H9 (cell line): ENCODE results near the gene CYP27C1. TPM values are rescaled to one million over a fixed set of nuclear protein-coding genes. Genes with fewer than 3 reads are reported as not detected.

Experiments used
- DNase-seq: peaks from one replicate; pipeline ENCODE4 v3.0.0-alpha.2; 2017
- H2AFZ ChIP-seq: one replicate; pipeline ENCODE4 v1.6.1; 2013; ENCODE audit warnings: mild to moderate bottlenecking, low read length, control low read depth, moderate library complexity
- H2AK5ac ChIP-seq: 2 replicates; pipeline ENCODE4 v1.6.1; 2013; ENCODE audit warnings: low read length, control low read depth, mixed read lengths; ENCODE audit not compliant: insufficient read length
- H2BK120ac ChIP-seq: one replicate; pipeline ENCODE4 v1.6.1; 2013; ENCODE audit warnings: low read depth, mild to moderate bottlenecking, low read length, control low read depth, inconsistent platforms; ENCODE audit not compliant: poor library complexity, severe bottlenecking
- H2BK12ac ChIP-seq: 2 replicates; pipeline ENCODE4 v1.6.1; 2013; ENCODE audit warnings: low read length, control low read depth, mixed read lengths, low read depth; ENCODE audit not compliant: insufficient read length
- H2BK15ac ChIP-seq: 2 replicates; pipeline ENCODE4 v1.6.1; 2013; ENCODE audit warnings: low read depth, low read length, control low read depth
- H2BK20ac ChIP-seq: one replicate; pipeline ENCODE4 v1.6.1; 2013; ENCODE audit warnings: low read depth, mild to moderate bottlenecking, low read length, control low read depth, inconsistent platforms; ENCODE audit not compliant: poor library complexity, severe bottlenecking
- H2BK5ac ChIP-seq: 2 replicates; pipeline ENCODE4 v1.6.1; 2013; ENCODE audit warnings: low read length, control low read depth, mixed read lengths; ENCODE audit not compliant: insufficient read length
- H3K14ac ChIP-seq: 2 replicates; pipeline ENCODE4 v1.6.1; 2013; ENCODE audit warnings: low read length, control low read depth; ENCODE audit not compliant: insufficient read depth
- H3K18ac ChIP-seq: 2 replicates; pipeline ENCODE4 v1.6.1; 2013; ENCODE audit warnings: low read depth, mild to moderate bottlenecking, mixed read lengths, low read length, control low read depth; ENCODE audit not compliant: insufficient read length
- H3K23ac ChIP-seq: 2 replicates; pipeline ENCODE4 v1.6.1; 2013; ENCODE audit warnings: low read length, control low read depth, mixed read lengths, low read depth; ENCODE audit not compliant: insufficient read length
- H3K23me2 ChIP-seq: 2 replicates; pipeline ENCODE4 v1.6.1; 2013; ENCODE audit warnings: low read depth, mild to moderate bottlenecking, mixed read lengths, low read length, control low read depth; ENCODE audit not compliant: insufficient read length, poor library complexity, severe bottlenecking
- H3K27ac ChIP-seq: 2 replicates; pipeline ENCODE4 v1.5.1; 2013; ENCODE audit warnings: low read length, control low read depth, mixed read lengths, low read depth; ENCODE audit not compliant: insufficient read length
- H3K27me3 ChIP-seq: 2 replicates; pipeline ENCODE4 v1.6.1; 2013; ENCODE audit warnings: low read length, control low read depth, inconsistent platforms; ENCODE audit not compliant: insufficient read depth
- H3K4ac ChIP-seq: 2 replicates; pipeline ENCODE4 v1.6.1; 2013; ENCODE audit warnings: low read depth, mild to moderate bottlenecking, control low read depth, inconsistent platforms, low read length, moderate library complexity
- H3K4me1 ChIP-seq: 2 replicates; pipeline ENCODE4 v1.6.1; 2013; ENCODE audit warnings: low read length, control low read depth, inconsistent platforms; ENCODE audit not compliant: insufficient read depth
- H3K4me2 ChIP-seq: 2 replicates; pipeline ENCODE4 v1.6.1; 2013; ENCODE audit warnings: low read length, control low read depth, mixed read lengths; ENCODE audit not compliant: insufficient read length, insufficient read depth
- H3K56ac ChIP-seq: 2 replicates; pipeline ENCODE4 v1.6.1; 2013; ENCODE audit warnings: low read depth, mild to moderate bottlenecking, mixed read lengths, low read length, control low read depth; ENCODE audit not compliant: insufficient read length
- H3K79me1 ChIP-seq: 2 replicates; pipeline ENCODE4 v1.6.1; 2013; ENCODE audit warnings: low read depth, mild to moderate bottlenecking, moderate library complexity, low read length, control low read depth, inconsistent platforms; ENCODE audit not compliant: insufficient read depth, poor library complexity, severe bottlenecking
- H3K79me2 ChIP-seq: 2 replicates; pipeline ENCODE4 v1.6.1; 2013; ENCODE audit warnings: low read length, control low read depth, inconsistent platforms; ENCODE audit not compliant: insufficient read depth
- H3K9ac ChIP-seq: 2 replicates; pipeline ENCODE4 v1.6.1; 2013; ENCODE audit warnings: low read length, control low read depth, mixed read lengths; ENCODE audit not compliant: insufficient read length; ENCODE audit errors: extremely low read depth
- H3K9me3 ChIP-seq: one replicate; pipeline ENCODE4 v1.6.1; 2013; ENCODE audit warnings: low read depth, low read length, inconsistent platforms; ENCODE audit not compliant: control insufficient read depth
- H3T11ph ChIP-seq: one replicate; pipeline ENCODE4 v1.6.1; 2013; ENCODE audit warnings: mild to moderate bottlenecking, low read length, control low read depth, inconsistent platforms
- H4K20me1 ChIP-seq: one replicate; pipeline ENCODE4 v1.6.1; 2013; ENCODE audit not compliant: control insufficient read depth, insufficient read length, insufficient read depth
- H4K5ac ChIP-seq: 2 replicates; pipeline ENCODE4 v1.6.1; 2013; ENCODE audit warnings: low read depth, mild to moderate bottlenecking, mixed read lengths, low read length, control low read depth; ENCODE audit not compliant: insufficient read length
- H4K8ac ChIP-seq: replicated peaks from 2 replicates; pipeline ENCODE4 v1.6.1; 2013; ENCODE audit warnings: low read length, control low read depth, mixed read lengths, low read depth; ENCODE audit not compliant: insufficient read length
- H4K91ac ChIP-seq: 2 replicates; pipeline ENCODE4 v1.6.1; 2013; ENCODE audit warnings: low read depth, mild to moderate bottlenecking, moderate library complexity, mixed read lengths, low read length, control low read depth; ENCODE audit not compliant: insufficient read length
- H3K27ac Mint-ChIP-seq, 3 experiments: 2 replicates in 2 of 3; 3 replicates in 1 of 3; pipeline ENCODE4 v1.8.0; 2020 to 2021; ENCODE audit warnings: mixed read lengths in 3 of 3, mild to moderate bottlenecking in 1 of 3, moderate library complexity in 1 of 3
- H3K27me3 Mint-ChIP-seq: 2 replicates; pipeline ENCODE4 v1.8.0; 2021; ENCODE audit warnings: low read depth, mild to moderate bottlenecking, moderate library complexity, mixed read lengths
- H3K36me3 Mint-ChIP-seq, 3 experiments: 2 replicates in 2 of 3; 3 replicates in 1 of 3; pipeline ENCODE4 v1.8.0; 2020 to 2021; ENCODE audit warnings: low read depth in 3 of 3, mixed read lengths in 3 of 3; ENCODE audit not compliant: insufficient read depth in 1 of 3
- H3K4me1 Mint-ChIP-seq, 2 experiments: 2 replicates each; pipeline ENCODE4 v1.8.0; 2020; ENCODE audit warnings: mixed read lengths in 2 of 2
- H3K4me3 Mint-ChIP-seq, 2 experiments: 2 replicates in 1 of 2; 3 replicates in 1 of 2; pipeline ENCODE4 v1.8.0; 2020 to 2021; ENCODE audit warnings: mild to moderate bottlenecking in 2 of 2, mixed read lengths in 2 of 2, moderate library complexity in 1 of 2
- H3K9me3 Mint-ChIP-seq, 2 experiments: 2 replicates in 1 of 2; 3 replicates in 1 of 2; pipeline ENCODE4 v1.8.0; 2020; ENCODE audit warnings: mild to moderate bottlenecking in 2 of 2, mixed read lengths in 2 of 2, moderate library complexity in 1 of 2
- WGBS: extraction: QIAGEN DNeasy Blood & Tissue Kit; methylation state at CpG from one replicate; pipeline ENCODE4 v1.1.7; 2013; ENCODE audit warnings: missing lambda C conversion rate, low lambda C conversion rate, mixed read lengths; ENCODE audit not compliant: insufficient read length; ENCODE audit errors: extremely low coverage; 5-methylcytosine and 5-hydroxymethylcytosine counted together
- total RNA-seq: library from RNA; stranded (reverse); gene quantifications from 2 replicates; pipeline ENCODE4 v1.2.1, GENCODE V29; 2021
- TF ChIP-seq, protein P1 (sequence below): fragments of 200-600 bp; sonication (generic); conservative IDR thresholded peaks from 3 replicates; pipeline ENCODE4 v1.8.0; 2021; ENCODE audit warnings: antibody characterized with exemption, mild to moderate bottlenecking

The CYP27C1 gene
- total RNA-seq, 1 experiment from 2014 or later: 2.3 TPM

DNA sequence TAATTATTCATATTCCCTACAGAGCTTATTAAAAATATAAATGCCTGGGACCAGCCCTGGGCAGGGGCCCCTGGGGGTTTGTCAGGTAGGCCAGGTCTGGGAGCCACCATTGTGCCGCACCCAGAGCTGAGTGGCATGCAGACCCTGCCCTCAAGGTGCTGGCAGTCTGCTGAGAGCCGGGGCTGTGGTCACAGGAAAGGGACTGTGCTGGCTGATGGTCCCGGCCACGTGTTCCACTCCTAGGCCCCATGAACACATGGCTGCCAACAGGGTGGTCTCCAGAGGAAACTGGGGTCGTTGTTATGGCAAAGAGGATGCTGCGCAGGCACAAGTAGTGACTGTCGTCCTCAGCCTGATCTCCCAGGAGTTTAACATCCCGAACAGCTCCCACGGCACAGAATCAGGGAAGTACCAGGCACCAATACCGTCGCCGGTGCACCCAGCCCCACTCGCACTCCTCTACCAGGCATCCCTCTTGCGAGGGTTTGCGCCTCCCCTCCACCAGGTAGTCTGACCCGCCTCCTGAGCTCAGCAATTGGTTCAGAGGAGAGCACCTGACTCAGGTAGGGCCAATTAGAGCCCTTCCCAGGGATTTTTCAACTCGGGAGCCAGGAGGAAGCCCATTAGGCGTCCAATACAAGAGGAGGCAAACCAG lies 73.9 kb downstream of the CYP27C1 start:
- no CpG with 5 or more reads among the region's 18 CpGs for WGBS

More for the DNA sequence above, 73.9 kb downstream of the CYP27C1 start:
- no peak overlapping the region for H3K27ac ChIP-seq
- H3K9me3 ChIP-seq: no peaks in the 10 kb centered on the region
- H3K14ac ChIP-seq: no peak overlapping the region
- Mint-ChIP-seq H3K27ac (no peak overlapping the region; a peak in 1 of 7 replicates), H3K36me3 (peaks cover 2 to 4% (median 3%) of the 10 kb centered on the region in 3 experiments; a peak in 6 of 7 replicates), H3K4me1 (peaks cover 9% of the 10 kb centered on the region in 2 experiments), H3K9me3 (peaks cover 11 to 12% of the 10 kb centered on the region in 2 experiments), H3K27me3 (no peaks in the 10 kb centered on the region; the same call in none of the 2 replicates), H3K4me3 (no peak overlapping the region)
- H3K18ac ChIP-seq: no peak overlapping the region
- no peak overlapping the region for H2BK120ac ChIP-seq
- no peaks in the 10 kb centered on the region for H3K79me2 ChIP-seq
- no peak overlapping the region for H4K5ac ChIP-seq
- no peak overlapping the region for H3K56ac ChIP-seq
- no peak for DNase-seq
- H3K4me1 ChIP-seq: no peaks in the 10 kb centered on the region
- H3K4me2 ChIP-seq: no peak overlapping the region
- TF ChIP-seq, protein P1, sequence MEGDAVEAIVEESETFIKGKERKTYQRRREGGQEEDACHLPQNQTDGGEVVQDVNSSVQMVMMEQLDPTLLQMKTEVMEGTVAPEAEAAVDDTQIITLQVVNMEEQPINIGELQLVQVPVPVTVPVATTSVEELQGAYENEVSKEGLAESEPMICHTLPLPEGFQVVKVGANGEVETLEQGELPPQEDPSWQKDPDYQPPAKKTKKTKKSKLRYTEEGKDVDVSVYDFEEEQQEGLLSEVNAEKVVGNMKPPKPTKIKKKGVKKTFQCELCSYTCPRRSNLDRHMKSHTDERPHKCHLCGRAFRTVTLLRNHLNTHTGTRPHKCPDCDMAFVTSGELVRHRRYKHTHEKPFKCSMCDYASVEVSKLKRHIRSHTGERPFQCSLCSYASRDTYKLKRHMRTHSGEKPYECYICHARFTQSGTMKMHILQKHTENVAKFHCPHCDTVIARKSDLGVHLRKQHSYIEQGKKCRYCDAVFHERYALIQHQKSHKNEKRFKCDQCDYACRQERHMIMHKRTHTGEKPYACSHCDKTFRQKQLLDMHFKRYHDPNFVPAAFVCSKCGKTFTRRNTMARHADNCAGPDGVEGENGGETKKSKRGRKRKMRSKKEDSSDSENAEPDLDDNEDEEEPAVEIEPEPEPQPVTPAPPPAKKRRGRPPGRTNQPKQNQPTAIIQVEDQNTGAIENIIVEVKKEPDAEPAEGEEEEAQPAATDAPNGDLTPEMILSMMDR: no peak
- H2AFZ ChIP-seq: no peak overlapping the region
- no peaks in the 10 kb centered on the region for H3K79me1 ChIP-seq
- no peak overlapping the region for H2BK15ac ChIP-seq
- H2BK20ac ChIP-seq: no peak overlapping the region
- no peak overlapping the region for H3K23ac ChIP-seq
- no peaks in the 10 kb centered on the region for H3K23me2 ChIP-seq
- no peak overlapping the region for H2BK5ac ChIP-seq
- H4K20me1 ChIP-seq: no peaks in the 10 kb centered on the region
- H2AK5ac ChIP-seq: no peak overlapping the region
- no peak overlapping the region for H3T11ph ChIP-seq
- H4K8ac ChIP-seq: no peak overlapping the region
- H4K91ac ChIP-seq: no peak overlapping the region
- no peak overlapping the region for H2BK12ac ChIP-seq
- H3K4ac ChIP-seq: no peak overlapping the region
- no peak overlapping the region for H3K9ac ChIP-seq
- no peaks in the 10 kb centered on the region for H3K27me3 ChIP-seq
